Measurements from ENCODE around the gene F12. TPM values are rescaled to one million over a fixed set of nuclear protein-coding genes. Genes with fewer than 3 reads are reported as not detected.

F12 gene
- total and polyA plus RNA-seq, 2 donors (not counting 1 experiment from before 2014, with no cell fraction given): 0.10 to 0.50 TPM

GRCh38 chr5:177354711-177355110 lies 54.7 kb downstream of the F12 start:
- Histone ChIP-seq H3K4me3 (replicated peaks in 1 of 4; ENCODE audit: control extremely low read depth in 1 of 4, insufficient read depth in 1 of 4, low read depth in 3 of 4, low read length in 4 of 4) (no peak overlapping the region), H4K20me1 (ENCODE audit: control insufficient read depth, extremely low read depth, insufficient read depth, low read length) (no peaks in the 10 kb centered on the region), H2AFZ (ENCODE audit: low read length) (no peak overlapping the region), H3K27ac (ENCODE audit: insufficient read depth, low read length) (no peak overlapping the region), H3K4me1 (ENCODE audit: control insufficient read depth, extremely low read depth, insufficient read depth, low read length) (peaks cover 9% of the 10 kb centered on the region), H3K9ac (ENCODE audit: insufficient read depth, low read length) (no peak overlapping the region), H3K27me3 (ENCODE audit: control insufficient read depth, insufficient read depth, low read length) (peaks cover 7% of the 10 kb centered on the region), H3K9me3 (ENCODE audit: control insufficient read depth, insufficient read depth, low read depth, low read length) (no peaks in the 10 kb centered on the region), H3K4me2 (ENCODE audit: extremely low read depth, insufficient read depth, low read length) (no peak overlapping the region), H3K79me2 (ENCODE audit: control insufficient read depth, insufficient read depth, low read length) (peaks cover 16% of the 10 kb centered on the region), H3K36me3 (ENCODE audit: control insufficient read depth, insufficient read depth, low read length) (peaks cover 2% of the 10 kb centered on the region)
- no peak for DNase-seq (ENCODE audit: low read depth in 2 of 2)
- TF ChIP-seq, protein P1, sequence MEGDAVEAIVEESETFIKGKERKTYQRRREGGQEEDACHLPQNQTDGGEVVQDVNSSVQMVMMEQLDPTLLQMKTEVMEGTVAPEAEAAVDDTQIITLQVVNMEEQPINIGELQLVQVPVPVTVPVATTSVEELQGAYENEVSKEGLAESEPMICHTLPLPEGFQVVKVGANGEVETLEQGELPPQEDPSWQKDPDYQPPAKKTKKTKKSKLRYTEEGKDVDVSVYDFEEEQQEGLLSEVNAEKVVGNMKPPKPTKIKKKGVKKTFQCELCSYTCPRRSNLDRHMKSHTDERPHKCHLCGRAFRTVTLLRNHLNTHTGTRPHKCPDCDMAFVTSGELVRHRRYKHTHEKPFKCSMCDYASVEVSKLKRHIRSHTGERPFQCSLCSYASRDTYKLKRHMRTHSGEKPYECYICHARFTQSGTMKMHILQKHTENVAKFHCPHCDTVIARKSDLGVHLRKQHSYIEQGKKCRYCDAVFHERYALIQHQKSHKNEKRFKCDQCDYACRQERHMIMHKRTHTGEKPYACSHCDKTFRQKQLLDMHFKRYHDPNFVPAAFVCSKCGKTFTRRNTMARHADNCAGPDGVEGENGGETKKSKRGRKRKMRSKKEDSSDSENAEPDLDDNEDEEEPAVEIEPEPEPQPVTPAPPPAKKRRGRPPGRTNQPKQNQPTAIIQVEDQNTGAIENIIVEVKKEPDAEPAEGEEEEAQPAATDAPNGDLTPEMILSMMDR (conservative IDR thresholded peaks at IDR 0.05 in 1 of 2, IDR thresholded peaks at IDR 0.05 in 1 of 2; ENCODE audit: low read depth in 1 of 2, low read length in 2 of 2): no peak
- no peak for TF ChIP-seq EZH2 (IDR thresholded peaks at IDR 0.05; ENCODE audit: low read length, missing control alignments)

DNA sequence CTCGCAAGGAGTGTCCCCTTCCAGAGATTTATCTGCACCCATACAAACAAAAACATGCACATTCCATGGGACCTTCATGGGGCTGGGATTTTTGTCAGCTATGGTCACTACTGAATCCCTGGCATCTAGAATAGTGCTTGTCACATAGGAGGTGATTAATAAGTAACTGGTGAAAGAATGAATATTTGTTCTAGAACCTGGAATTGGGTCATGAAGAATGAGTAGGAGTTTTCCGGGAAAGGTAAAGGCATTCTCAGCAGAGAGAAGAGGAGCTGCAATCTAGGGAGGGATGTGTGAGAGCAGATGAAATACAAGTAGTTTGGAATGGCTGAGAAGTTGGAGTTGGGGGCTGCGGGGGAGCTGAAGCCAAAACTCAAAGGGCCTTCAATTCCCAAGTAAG lies 55.1 kb downstream of the F12 start:
- H3K27me3 ChIP-seq (ENCODE audit: control insufficient read depth, insufficient read depth, low read length): peaks cover 2% of the 10 kb centered on the region
- no peak for TF ChIP-seq EZH2 (IDR thresholded peaks at IDR 0.05; ENCODE audit: low read length, missing control alignments)
- TF ChIP-seq, protein P1 (conservative IDR thresholded peaks at IDR 0.05 in 1 of 2, IDR thresholded peaks at IDR 0.05 in 1 of 2; ENCODE audit: low read depth in 1 of 2, low read length in 2 of 2): no peak
- no peaks in the 10 kb centered on the region for H3K9me3 ChIP-seq (ENCODE audit: control insufficient read depth, insufficient read depth, low read depth, low read length)

GRCh38 chr5:177353093-177353492 lies 56.3 kb downstream of the F12 start:
- H3K36me3 ChIP-seq (ENCODE audit: control insufficient read depth, insufficient read depth, low read length): peaks cover 2% of the 10 kb centered on the region
- TF ChIP-seq EZH2 (IDR thresholded peaks at IDR 0.05; ENCODE audit: low read length, missing control alignments): no peak
- TF ChIP-seq, protein P1 (conservative IDR thresholded peaks at IDR 0.05 in 1 of 2, IDR thresholded peaks at IDR 0.05 in 1 of 2; ENCODE audit: low read depth in 1 of 2, low read length in 2 of 2): no peak
- no peak overlapping the region for H3K27ac ChIP-seq (ENCODE audit: insufficient read depth, low read length)
- peaks cover 9% of the 10 kb centered on the region for H3K4me1 ChIP-seq (ENCODE audit: control insufficient read depth, extremely low read depth, insufficient read depth, low read length)
- no peaks in the 10 kb centered on the region for H4K20me1 ChIP-seq (ENCODE audit: control insufficient read depth, extremely low read depth, insufficient read depth, low read length)
- no peaks in the 10 kb centered on the region for H3K9me3 ChIP-seq (ENCODE audit: control insufficient read depth, insufficient read depth, low read depth, low read length)
- no peak overlapping the region for H3K4me3 ChIP-seq (replicated peaks in 1 of 4; ENCODE audit: control extremely low read depth in 1 of 4, insufficient read depth in 1 of 4, low read depth in 3 of 4, low read length in 4 of 4)
- no peak overlapping the region for H3K4me2 ChIP-seq (ENCODE audit: extremely low read depth, insufficient read depth, low read length)
- H3K9ac ChIP-seq (ENCODE audit: insufficient read depth, low read length): no peak overlapping the region
- H3K79me2 ChIP-seq (ENCODE audit: control insufficient read depth, insufficient read depth, low read length): peaks cover 28% of the 10 kb centered on the region
- H2AFZ ChIP-seq (ENCODE audit: low read length): no peak overlapping the region
- no peak for DNase-seq (ENCODE audit: low read depth in 2 of 2)
- no peaks in the 10 kb centered on the region for H3K27me3 ChIP-seq (ENCODE audit: control insufficient read depth, insufficient read depth, low read length)

More for the DNA sequence above, 55.1 kb downstream of the F12 start:
- no peak overlapping the region for H3K4me2 ChIP-seq (ENCODE audit: extremely low read depth, insufficient read depth, low read length)
- peaks cover 9% of the 10 kb centered on the region for H3K4me1 ChIP-seq (ENCODE audit: control insufficient read depth, extremely low read depth, insufficient read depth, low read length)
- H3K36me3 ChIP-seq (ENCODE audit: control insufficient read depth, insufficient read depth, low read length): peaks cover 2% of the 10 kb centered on the region
- H3K9ac ChIP-seq (ENCODE audit: insufficient read depth, low read length): no peak overlapping the region
- no peak overlapping the region for H3K27ac ChIP-seq (ENCODE audit: insufficient read depth, low read length)
- peaks cover 21% of the 10 kb centered on the region for H3K79me2 ChIP-seq (ENCODE audit: control insufficient read depth, insufficient read depth, low read length)
- H2AFZ ChIP-seq (ENCODE audit: low read length): no peak overlapping the region
- no peak for DNase-seq (ENCODE audit: low read depth in 2 of 2)
- no peaks in the 10 kb centered on the region for H4K20me1 ChIP-seq (ENCODE audit: control insufficient read depth, extremely low read depth, insufficient read depth, low read length)
- H3K4me3 ChIP-seq (replicated peaks in 1 of 4; ENCODE audit: control extremely low read depth in 1 of 4, insufficient read depth in 1 of 4, low read depth in 3 of 4, low read length in 4 of 4): no peak overlapping the region

Other genes starting within 250 kb of the F12 start
- 22.1 and 25.9 TPM in 2 replicates for gene RAB24, start 105.8 kb downstream of the F12 start, total RNA-seq
- gene RAB24, start 105.8 kb downstream of the F12 start, polyA plus RNA-seq: 27.9 and 34.2 TPM in 2 replicates
- gene PRELID1, start 105.8 kb downstream of the F12 start, total RNA-seq: 56.8 and 64.2 TPM in 2 replicates
- gene PRELID1, start 105.8 kb downstream of the F12 start, polyA plus RNA-seq: 145 and 226 TPM in 2 replicates
- 1.0 and 6.6 TPM in 2 replicates for gene MXD3, start 97.7 kb downstream of the F12 start, total RNA-seq
- gene MXD3, start 97.7 kb downstream of the F12 start, polyA plus RNA-seq: 1.8 and 3.4 TPM in 2 replicates
- 294 and 396 TPM in 2 replicates for gene LMAN2, start 57.9 kb downstream of the F12 start, total RNA-seq
- 145 and 221 TPM in 2 replicates for gene LMAN2, start 57.9 kb downstream of the F12 start, polyA plus RNA-seq
- 2.6 and 4.1 TPM in 2 replicates for gene RGS14, start 51.6 kb downstream of the F12 start, total RNA-seq
- 2.5 and 3.1 TPM in 2 replicates for gene RGS14, start 51.6 kb downstream of the F12 start, polyA plus RNA-seq
- gene SLC34A1, start 25.1 kb downstream of the F12 start, total RNA-seq: not detected in 2 replicates
- not detected in 2 replicates for gene SLC34A1, start 25.1 kb downstream of the F12 start, polyA plus RNA-seq
- gene PFN3, start 8.9 kb downstream of the F12 start, total RNA-seq: not detected in 2 replicates
- gene PFN3, start 8.9 kb downstream of the F12 start, polyA plus RNA-seq: not detected in 2 replicates
- 13.1 and 15.0 TPM in 2 replicates for gene GRK6, start 17.1 kb upstream of the F12 start, total RNA-seq
- 15.8 and 23.4 TPM in 2 replicates for gene GRK6, start 17.1 kb upstream of the F12 start, polyA plus RNA-seq
- gene PRR7, start 37.2 kb upstream of the F12 start, total RNA-seq: 2.1 and 2.3 TPM in 2 replicates
- 1.6 TPM in 2 replicates for gene PRR7, start 37.2 kb upstream of the F12 start, polyA plus RNA-seq
- 96.4 and 102 TPM in 2 replicates for gene DBN1, start 64.1 kb upstream of the F12 start, total RNA-seq
- gene DBN1, start 64.1 kb upstream of the F12 start, polyA plus RNA-seq: 138 and 181 TPM in 2 replicates
- gene PDLIM7, start 88.0 kb upstream of the F12 start, total RNA-seq: 55.2 and 65.2 TPM in 2 replicates
- gene PDLIM7, start 88.0 kb upstream of the F12 start, polyA plus RNA-seq: 117 and 245 TPM in 2 replicates
- gene DOK3, start 100.3 kb upstream of the F12 start, total RNA-seq: 0.99 and 2.1 TPM in 2 replicates
- 0.58 and 1.5 TPM in 2 replicates for gene DOK3, start 100.3 kb upstream of the F12 start, polyA plus RNA-seq
- 76.5 and 79.1 TPM in 2 replicates for gene DDX41, start 107.4 kb upstream of the F12 start, total RNA-seq
- gene DDX41, start 107.4 kb upstream of the F12 start, polyA plus RNA-seq: 66.8 and 71.5 TPM in 2 replicates
- gene FAM193B, start 145.0 kb upstream of the F12 start, total RNA-seq: 17.5 and 28.4 TPM in 2 replicates
- gene FAM193B, start 145.0 kb upstream of the F12 start, polyA plus RNA-seq: 15.9 and 27.9 TPM in 2 replicates
- gene TMED9, start 182.6 kb upstream of the F12 start, total RNA-seq: 94.8 and 139 TPM in 2 replicates
- gene TMED9, start 182.6 kb upstream of the F12 start, polyA plus RNA-seq: 259 and 355 TPM in 2 replicates
- 21.6 and 29.1 TPM in 2 replicates for gene B4GALT7, start 190.6 kb upstream of the F12 start, total RNA-seq
- gene B4GALT7, start 190.6 kb upstream of the F12 start, polyA plus RNA-seq: 18.2 and 20.8 TPM in 2 replicates

Data from fibroblast of lung (primary cell).